ENCODE measurements around the gene GALNT9. TPM values are rescaled to one million over a fixed set of nuclear protein-coding genes. Genes with fewer than 3 reads are reported as not detected.
"Not testable (repeated sequence)": the region's sequence is repeated elsewhere in the genome, so short reads cannot be mapped to it uniquely, and the experiment has no call there.

The GALNT9 gene
- total RNA-seq, 1 experiment from 2014 or later, result 2.6 TPM

GRCh38 chr12:132219761-132220160 is 109.6 kb downstream of the GALNT9 start:
- ATAC-seq; BruUV-seq (replicated peaks); POLR2A ChIA-PET; H3K9me3 ChIP-seq (ENCODE audit: control insufficient read depth in 1 of 2, insufficient read depth in 1 of 2, low read depth in 1 of 2, low read length in 2 of 2); H3K9me2 ChIP-seq (ENCODE audit: insufficient read depth); H3K27ac ChIP-seq (ENCODE audit: low read depth, low read length); H3K79me2 ChIP-seq (ENCODE audit: insufficient read depth, low read length); H3K9ac ChIP-seq (ENCODE audit: low read length); H3K36me3 ChIP-seq (ENCODE audit: control insufficient read depth in 1 of 2, insufficient read depth in 2 of 2, low read length in 2 of 2); DNase-seq (ENCODE audit: low read depth, low spot score); H2AFZ ChIP-seq (ENCODE audit: low read depth, low read length, poor library complexity, severe bottlenecking); H3K27me3 ChIP-seq (ENCODE audit: insufficient read depth, low read length); H4K20me1 ChIP-seq (ENCODE audit: insufficient read depth): not testable (repeated sequence)
- CTCF ChIA-PET, result interaction anchor here (0.6 to 1.3 kb wide), 5 partner anchors 9 to 66 kb away, joined by 3 to 33 read pairs (median 3); no protein-coding TSS in a partner anchor
- Histone ChIP-seq H3K4me2 (ENCODE audit: low read length) (peak overlapping the region; percentile 64), H3K4me3 (replicated peaks in 1 of 2; ENCODE audit: low read depth in 1 of 2, low read length in 2 of 2) (peak overlapping the region in 1 of 2 experiments; percentile 46; a peak in 1 of 4 replicates), H3K4me1 (ENCODE audit: control insufficient read depth in 1 of 2, insufficient read depth in 2 of 2, low read length in 2 of 2) (peaks cover 9 to 39% of the 10 kb centered on the region in 2 experiments; a peak in 3 of 4 replicates)
- RAD21 ChIA-PET (ENCODE audit: low non-redundant PET in 1 of 2, low total read pairs in 2 of 2, uncharacterized antibody in 2 of 2, unreplicated experiment in 2 of 2), result interaction anchor here (0.6 to 1.4 kb wide), 3 partner anchors 66 to 194 kb away, joined by 3 to 6 read pairs (median 5); no protein-coding TSS in a partner anchor
- intact Hi-C loops (cut with micrococcal nuclease), result loop anchor here (2.0 kb wide), 1 partner anchor 65 kb away; no protein-coding TSS in a partner anchor

GRCh38 chr12:132219323-132219722 is 110.1 kb downstream of the GALNT9 start:
- peaks cover 9 to 34% of the 10 kb centered on the region in 2 experiments; a peak in 3 of 4 replicates for H3K4me1 ChIP-seq (ENCODE audit: control insufficient read depth in 1 of 2, insufficient read depth in 2 of 2, low read length in 2 of 2)
- CTCF ChIA-PET, result interaction anchor here (0.6 to 1.3 kb wide), 4 partner anchors 12 to 66 kb away, joined by 3 to 33 read pairs (median 4); no protein-coding TSS in a partner anchor
- H3K27ac ChIP-seq (ENCODE audit: low read depth, low read length), result no peak overlapping the region
- H3K9ac ChIP-seq (ENCODE audit: low read length), result no peak overlapping the region
- BruUV-seq (replicated peaks), result no TSS peak
- H3K9me3 ChIP-seq (ENCODE audit: control insufficient read depth in 1 of 2, insufficient read depth in 1 of 2, low read depth in 1 of 2, low read length in 2 of 2), result no peaks in the 10 kb centered on the region
- H3K9me2 ChIP-seq (ENCODE audit: insufficient read depth), result no peaks in the 10 kb centered on the region
- TF ChIP-seq CTCF (IDR thresholded peaks at IDR 0.05 in 2 of 3, conservative IDR thresholded peaks at IDR 0.05 in 1 of 3; ENCODE audit: borderline replicate concordance in 1 of 3, insufficient read depth in 1 of 3, low read depth in 2 of 3, low read length in 2 of 3), result 0 out of 6 replicates have a peak, but pooled peaks of 1 of the 3 experiments have one; percentile 3
- TF ChIP-seq ATF3 (IDR thresholded peaks at IDR 0.05), result no peak
- H3K36me3 ChIP-seq (ENCODE audit: control insufficient read depth in 1 of 2, insufficient read depth in 2 of 2, low read length in 2 of 2), result no peaks in the 10 kb centered on the region
- intact Hi-C loops (cut with micrococcal nuclease), result loop anchor here (2.0 kb wide), 1 partner anchor 65 kb away; no protein-coding TSS in a partner anchor
- no peaks in the 10 kb centered on the region for H4K20me1 ChIP-seq (ENCODE audit: insufficient read depth)
- DNase-seq (ENCODE audit: low read depth, low spot score) (no peak), ATAC-seq (peak; percentile 43)
- peak overlapping the region; percentile 26 to 46 for H3K4me3 ChIP-seq (replicated peaks in 1 of 2; ENCODE audit: low read depth in 1 of 2, low read length in 2 of 2)
- peak overlapping the region; percentile 14 for H2AFZ ChIP-seq (ENCODE audit: low read depth, low read length, poor library complexity, severe bottlenecking)
- H3K79me2 ChIP-seq (ENCODE audit: insufficient read depth, low read length), result no peaks in the 10 kb centered on the region
- RAD21 ChIA-PET (ENCODE audit: low non-redundant PET in 1 of 2, low total read pairs in 2 of 2, uncharacterized antibody in 2 of 2, unreplicated experiment in 2 of 2), result interaction anchor here (0.6 to 1.4 kb wide), 3 partner anchors 66 to 195 kb away, joined by 3 to 6 read pairs (median 5); no protein-coding TSS in a partner anchor
- peak overlapping the region; percentile 64 for H3K4me2 ChIP-seq (ENCODE audit: low read length)
- POLR2A ChIA-PET, result interaction anchor here (0.6 kb wide), 1 partner anchor 375 kb away, joined by 4 read pairs; no protein-coding TSS in a partner anchor
- H3K27me3 ChIP-seq (ENCODE audit: insufficient read depth, low read length), result peaks cover 8% of the 10 kb centered on the region; the same call in 1 of the 2 replicates

All from HCT116 (cell line).